Stimulated activated effector memory CD8-positive, alpha-beta T cell treated with anti-CD3 and anti-CD28 coated beads, Interleukin-12 subunit alpha, Interleukin-12 subunit beta, amount 100 ng/mL, for 72 hours (primary cell): ENCODE data around the gene RARA.
"Not testable (repeated sequence)": the region's sequence is repeated elsewhere in the genome, so short reads cannot be mapped to it uniquely, and the experiment has no call there.

Source experiments
- ATAC-seq: fragments of 150-1000 bp; cut with Tn5 transposase; 2 replicates; pipeline ENCODE4 v1.10.0; 2021
- DNase-seq, 2 donors: peaks; one replicate each; pipeline ENCODE4 v3.0.0; 2021 to 2022; ENCODE audit warnings: low spot score in 2 of 2
- H3K27ac Mint-ChIP-seq: one replicate; pipeline ENCODE4 v1.8.0; 2022; ENCODE audit warnings: mild to moderate bottlenecking, mixed read lengths
- H3K36me3 Mint-ChIP-seq: one replicate; pipeline ENCODE4 v1.8.0; 2022; ENCODE audit warnings: mild to moderate bottlenecking, mixed read lengths
- H3K4me1 Mint-ChIP-seq: one replicate; pipeline ENCODE4 v1.8.0; 2022; ENCODE audit warnings: mixed read lengths
- H3K4me3 Mint-ChIP-seq: one replicate; pipeline ENCODE4 v1.8.0; 2022; ENCODE audit warnings: mild to moderate bottlenecking, mixed read lengths
- H3K9me3 Mint-ChIP-seq: one replicate; pipeline ENCODE4 v1.8.0; 2022; ENCODE audit warnings: mixed read lengths

RARA gene

GRCh38 chr17:40287494-40288369 lies 21.2 kb upstream of the RARA start, which contains the start of gene CDC6:
Gene CDC6, plus strand, starts transcription at chr17:40287879. Its CDS starts 1,542 bp downstream, at chr17:40289421.
- peaks cover 72% of the 10 kb centered on the region for H3K36me3 Mint-ChIP-seq
- ATAC-seq, result peak; percentile 92
- peaks cover 49% of the 10 kb centered on the region for H3K4me1 Mint-ChIP-seq
- DNase-seq, result peak; percentile 94 to 99
- peak within 1 kb of the TSS; percentile 98 for H3K27ac Mint-ChIP-seq
- no peaks in the 10 kb centered on the region for H3K9me3 Mint-ChIP-seq
- H3K4me3 Mint-ChIP-seq, result peak within 1 kb of the TSS; percentile 97

GRCh38 chr17:40290629-40291280 lies 18.2 kb upstream of the RARA start:
- ATAC-seq (no peak), DNase-seq (no peak)
- no peak overlapping the region for H3K27ac Mint-ChIP-seq
- peaks cover 89% of the 10 kb centered on the region for H3K36me3 Mint-ChIP-seq
- H3K4me3 Mint-ChIP-seq, result no peak overlapping the region
- peaks cover 38% of the 10 kb centered on the region for H3K4me1 Mint-ChIP-seq
- no peaks in the 10 kb centered on the region for H3K9me3 Mint-ChIP-seq

- H3K36me3 Mint-ChIP-seq, result peaks cover 94% of the 10 kb centered on the region
- no peak overlapping the region for H3K4me3 Mint-ChIP-seq
- H3K27ac Mint-ChIP-seq, result no peak overlapping the region
- DNase-seq (no peak), ATAC-seq (no peak)
- no peaks in the 10 kb centered on the region for H3K9me3 Mint-ChIP-seq
- H3K4me1 Mint-ChIP-seq, result peaks cover 43% of the 10 kb centered on the region
Observed at GRCh38 chr17:40291281-40291664, 17.7 kb upstream of the RARA start.

GRCh38 chr17:40293363-40293762 lies 15.6 kb upstream of the RARA start:
- Mint-ChIP-seq H3K4me3 (no peak overlapping the region), H3K4me1 (peaks cover 28% of the 10 kb centered on the region), H3K9me3 (no peaks in the 10 kb centered on the region), H3K27ac (peak overlapping the region; percentile 39), H3K36me3 (peaks cover 100% of the 10 kb centered on the region)
- DNase-seq (no peak), ATAC-seq (no peak)

GRCh38 chr17:40295488-40296436 lies 13.2 kb upstream of the RARA start:
- ATAC-seq (peak; percentile 95), DNase-seq (no peak)
- H3K36me3 Mint-ChIP-seq, result peaks cover 100% of the 10 kb centered on the region
- no peak overlapping the region for H3K4me3 Mint-ChIP-seq
- H3K4me1 Mint-ChIP-seq, result peaks cover 15% of the 10 kb centered on the region
- no peaks in the 10 kb centered on the region for H3K9me3 Mint-ChIP-seq
- H3K27ac Mint-ChIP-seq, result peak overlapping the region; percentile 35

- ATAC-seq, result no peak
- Mint-ChIP-seq H3K27ac (no peak overlapping the region), H3K9me3 (no peaks in the 10 kb centered on the region), H3K4me1 (peaks cover 9% of the 10 kb centered on the region), H3K36me3 (peaks cover 100% of the 10 kb centered on the region), H3K4me3 (no peak overlapping the region)
- no peak for DNase-seq
Observed at GRCh38 chr17:40297511-40297910, 11.5 kb upstream of the RARA start.

- no peaks in the 10 kb centered on the region for H3K9me3 Mint-ChIP-seq
- peaks cover 19% of the 10 kb centered on the region for H3K4me1 Mint-ChIP-seq
- H3K4me3 Mint-ChIP-seq, result no peak overlapping the region
- no peak for ATAC-seq
- H3K27ac Mint-ChIP-seq, result no peak overlapping the region
- peaks cover 100% of the 10 kb centered on the region for H3K36me3 Mint-ChIP-seq
- DNase-seq, result no peak
Observed at GRCh38 chr17:40298726-40299125, 10.3 kb upstream of the RARA start.

- H3K9me3 Mint-ChIP-seq, ATAC-seq, H3K4me3 Mint-ChIP-seq, H3K27ac Mint-ChIP-seq, DNase-seq: not testable (repeated sequence)
- Mint-ChIP-seq H3K36me3 (peaks cover 100% of the 10 kb centered on the region), H3K4me1 (peaks cover 24% of the 10 kb centered on the region)
Observed at GRCh38 chr17:40299159-40299757, 9.7 kb upstream of the RARA start.

- Mint-ChIP-seq H3K4me3 (no peak overlapping the region), H3K9me3 (no peaks in the 10 kb centered on the region), H3K27ac (no peak overlapping the region), H3K36me3 (peaks cover 91% of the 10 kb centered on the region), H3K4me1 (peaks cover 18% of the 10 kb centered on the region)
- ATAC-seq (no peak), DNase-seq (no peak)
Observed at GRCh38 chr17:40301315-40301714, 7.7 kb upstream of the RARA start.

GRCh38 chr17:40303009-40303657 lies 5.8 kb upstream of the RARA start:
- ATAC-seq (peak; percentile 48), DNase-seq (peak; percentile 34 to 60)
- H3K27ac Mint-ChIP-seq, result no peak overlapping the region
- H3K9me3 Mint-ChIP-seq, result no peaks in the 10 kb centered on the region
- H3K4me1 Mint-ChIP-seq, result peaks cover 18% of the 10 kb centered on the region
- no peak overlapping the region for H3K4me3 Mint-ChIP-seq
- H3K36me3 Mint-ChIP-seq, result peaks cover 73% of the 10 kb centered on the region

- Mint-ChIP-seq H3K9me3 (no peaks in the 10 kb centered on the region), H3K36me3 (peaks cover 65% of the 10 kb centered on the region), H3K27ac (no peak overlapping the region), H3K4me3 (no peak overlapping the region), H3K4me1 (peaks cover 18% of the 10 kb centered on the region)
- ATAC-seq (no peak), DNase-seq (no peak)
Observed at GRCh38 chr17:40303708-40304551, 5.0 kb upstream of the RARA start.

GRCh38 chr17:40304552-40304863 lies 4.5 kb upstream of the RARA start:
- ATAC-seq, H3K4me3 Mint-ChIP-seq, DNase-seq, H3K9me3 Mint-ChIP-seq, H3K27ac Mint-ChIP-seq: not testable (repeated sequence)
- H3K4me1 Mint-ChIP-seq, result peaks cover 18% of the 10 kb centered on the region
- peaks cover 59% of the 10 kb centered on the region for H3K36me3 Mint-ChIP-seq

- not testable (repeated sequence) for H3K9me3 Mint-ChIP-seq, H3K27ac Mint-ChIP-seq, DNase-seq, ATAC-seq, H3K4me3 Mint-ChIP-seq
- H3K36me3 Mint-ChIP-seq, result peaks cover 56% of the 10 kb centered on the region
- peaks cover 18% of the 10 kb centered on the region for H3K4me1 Mint-ChIP-seq
Observed at GRCh38 chr17:40304866-40305265, 4.1 kb upstream of the RARA start.

GRCh38 chr17:40306395-40306794 lies 2.6 kb upstream of the RARA start:
- H3K9me3 Mint-ChIP-seq, result no peaks in the 10 kb centered on the region
- DNase-seq (no peak), ATAC-seq (no peak)
- H3K4me3 Mint-ChIP-seq, result no peak overlapping the region
- peaks cover 18% of the 10 kb centered on the region for H3K4me1 Mint-ChIP-seq
- no peak overlapping the region for H3K27ac Mint-ChIP-seq
- H3K36me3 Mint-ChIP-seq, result peaks cover 40% of the 10 kb centered on the region
